ACC112 (cell line): Measurements from ENCODE around the gene PDGFD.

Experiments
- H2AFZ ChIP-seq: fragments of 200-600 bp; sonication (generic); one replicate; pipeline ENCODE4 v1.6.0; 2017; ENCODE audit warnings: antibody characterized with exemption, low read length; ENCODE audit not compliant: unreplicated experiment
- H3K27ac ChIP-seq: fragments of 200-600 bp; sonication (generic); 2 replicates; pipeline ENCODE4 v1.5.1; 2014; ENCODE audit warnings: low read depth, mild to moderate bottlenecking, antibody characterized with exemption, low read length, moderate library complexity
- H3K27me3 ChIP-seq: fragments of 200-600 bp; sonication (generic); 2 replicates; pipeline ENCODE4 v1.6.1; 2014; ENCODE audit warnings: mild to moderate bottlenecking, antibody characterized with exemption, low read length, moderate library complexity, mixed read lengths; ENCODE audit not compliant: insufficient read depth
- H3K36me3 ChIP-seq: fragments of 200-600 bp; sonication (generic); 2 replicates; pipeline ENCODE4 v1.6.1; 2016; ENCODE audit warnings: mild to moderate bottlenecking, antibody characterized with exemption, low read length, moderate library complexity, mixed read lengths; ENCODE audit not compliant: insufficient read depth
- H3K4me1 ChIP-seq: fragments of 200-600 bp; sonication (generic); one replicate; pipeline ENCODE4 v1.6.1; 2016; ENCODE audit warnings: low read length, mixed read lengths; ENCODE audit not compliant: insufficient read depth, unreplicated experiment, control insufficient read depth
- H3K4me3 ChIP-seq: fragments of 200-600 bp; sonication (generic); 2 replicates; pipeline ENCODE4 v1.5.1; 2014; ENCODE audit warnings: mild to moderate bottlenecking, low read depth, low read length
- H3K79me2 ChIP-seq: fragments of 200-600 bp; sonication (generic); one replicate; pipeline ENCODE4 v1.6.0; 2016; ENCODE audit warnings: low read length; ENCODE audit not compliant: control insufficient read depth, unreplicated experiment, insufficient read depth

The PDGFD gene

GRCh38 chr11:104076455-104076854 is 87.5 kb downstream of the PDGFD start:
- Histone ChIP-seq H3K4me3 (no peak overlapping the region), H3K27me3 (no peaks in the 10 kb centered on the region), H3K4me1 (no peaks in the 10 kb centered on the region), H3K36me3 (no peaks in the 10 kb centered on the region), H2AFZ (no peak overlapping the region), H3K79me2 (no peaks in the 10 kb centered on the region), H3K27ac (no peak overlapping the region)

GRCh38 chr11:104075706-104076105 is 88.2 kb downstream of the PDGFD start:
- no peaks in the 10 kb centered on the region for H3K4me1 ChIP-seq
- H3K36me3 ChIP-seq, result no peaks in the 10 kb centered on the region
- H3K27me3 ChIP-seq, result no peaks in the 10 kb centered on the region
- no peaks in the 10 kb centered on the region for H3K79me2 ChIP-seq
- no peak overlapping the region for H3K27ac ChIP-seq
- H2AFZ ChIP-seq, result no peak overlapping the region
- H3K4me3 ChIP-seq, result no peak overlapping the region

GRCh38 chr11:104075091-104075490 is 88.9 kb downstream of the PDGFD start:
- H3K79me2 ChIP-seq, result no peaks in the 10 kb centered on the region
- H3K27ac ChIP-seq, result no peak overlapping the region

GRCh38 chr11:104073950-104074705 is 89.8 kb downstream of the PDGFD start:
- H3K27me3 ChIP-seq, result no peaks in the 10 kb centered on the region
- H3K4me1 ChIP-seq, result no peaks in the 10 kb centered on the region
- H3K27ac ChIP-seq, result no peak overlapping the region
- H3K36me3 ChIP-seq, result no peaks in the 10 kb centered on the region
- no peak overlapping the region for H3K4me3 ChIP-seq
- H3K79me2 ChIP-seq, result no peaks in the 10 kb centered on the region
- H2AFZ ChIP-seq, result no peak overlapping the region

More at GRCh38 chr11:104075091-104075490, 88.9 kb downstream of the PDGFD start:
- no peak overlapping the region for H3K4me3 ChIP-seq
- H3K27me3 ChIP-seq, result no peaks in the 10 kb centered on the region
- H2AFZ ChIP-seq, result no peak overlapping the region
- H3K36me3 ChIP-seq, result no peaks in the 10 kb centered on the region
- no peaks in the 10 kb centered on the region for H3K4me1 ChIP-seq

GRCh38 chr11:104067534-104067933 is 96.4 kb downstream of the PDGFD start:
- H3K79me2 ChIP-seq, result no peaks in the 10 kb centered on the region
- no peak overlapping the region for H3K27ac ChIP-seq
- no peaks in the 10 kb centered on the region for H3K4me1 ChIP-seq
- no peaks in the 10 kb centered on the region for H3K27me3 ChIP-seq
- H3K4me3 ChIP-seq, result no peak overlapping the region
- no peak overlapping the region for H2AFZ ChIP-seq
- no peaks in the 10 kb centered on the region for H3K36me3 ChIP-seq

GRCh38 chr11:104064034-104064630 is 99.8 kb downstream of the PDGFD start:
- Histone ChIP-seq H3K27me3 (no peaks in the 10 kb centered on the region), H3K36me3 (no peaks in the 10 kb centered on the region), H3K4me3 (no peak overlapping the region), H3K79me2 (no peaks in the 10 kb centered on the region), H3K27ac (no peak overlapping the region), H2AFZ (no peak overlapping the region), H3K4me1 (no peaks in the 10 kb centered on the region)

DNA sequence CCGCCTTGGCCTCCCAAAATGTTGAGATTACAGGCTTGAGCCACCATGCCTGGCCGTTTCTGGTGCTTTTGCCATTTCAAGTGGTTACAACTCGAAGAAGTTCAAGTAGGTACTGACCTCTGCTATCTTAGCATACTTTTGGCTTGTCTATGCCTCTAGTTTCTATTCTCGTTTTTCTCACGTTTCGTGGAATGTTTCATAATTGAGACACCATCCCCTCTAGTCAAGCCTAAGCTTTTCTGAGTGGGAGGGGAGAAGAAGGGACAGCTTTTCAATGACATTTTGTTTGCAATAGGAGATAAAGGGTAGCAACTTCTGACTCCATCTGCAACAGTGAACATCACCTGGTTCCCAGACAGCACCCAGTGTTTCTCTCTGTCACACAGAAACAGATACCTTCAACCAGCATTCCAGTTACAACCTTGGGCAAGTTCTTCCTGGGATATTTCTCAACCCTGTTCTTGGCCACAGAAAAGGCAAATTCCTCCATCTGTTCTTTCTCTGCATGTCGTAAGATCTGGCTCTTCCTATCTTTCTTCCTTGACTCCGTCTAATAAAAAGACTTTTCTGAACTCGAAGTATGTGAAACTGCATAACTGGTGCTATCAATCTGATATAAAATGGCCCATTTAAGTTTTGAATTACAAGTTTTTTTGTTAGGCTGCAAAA is 102.0 kb downstream of the PDGFD start:
- no peak overlapping the region for H3K27ac ChIP-seq
- H3K4me1 ChIP-seq, result no peaks in the 10 kb centered on the region
- H3K4me3 ChIP-seq, result no peak overlapping the region
- H3K27me3 ChIP-seq, result no peaks in the 10 kb centered on the region
- H2AFZ ChIP-seq, result no peak overlapping the region
- H3K79me2 ChIP-seq, result no peaks in the 10 kb centered on the region
- H3K36me3 ChIP-seq, result no peaks in the 10 kb centered on the region

- no peak overlapping the region for H2AFZ ChIP-seq
- H3K27me3 ChIP-seq, result no peaks in the 10 kb centered on the region
- H3K79me2 ChIP-seq, result no peaks in the 10 kb centered on the region
- H3K27ac ChIP-seq, result no peak overlapping the region
- H3K36me3 ChIP-seq, result no peaks in the 10 kb centered on the region
- H3K4me3 ChIP-seq, result no peak overlapping the region
- no peaks in the 10 kb centered on the region for H3K4me1 ChIP-seq
Measured at GRCh38 chr11:104060820-104061219, 103.1 kb downstream of the PDGFD start.

DNA sequence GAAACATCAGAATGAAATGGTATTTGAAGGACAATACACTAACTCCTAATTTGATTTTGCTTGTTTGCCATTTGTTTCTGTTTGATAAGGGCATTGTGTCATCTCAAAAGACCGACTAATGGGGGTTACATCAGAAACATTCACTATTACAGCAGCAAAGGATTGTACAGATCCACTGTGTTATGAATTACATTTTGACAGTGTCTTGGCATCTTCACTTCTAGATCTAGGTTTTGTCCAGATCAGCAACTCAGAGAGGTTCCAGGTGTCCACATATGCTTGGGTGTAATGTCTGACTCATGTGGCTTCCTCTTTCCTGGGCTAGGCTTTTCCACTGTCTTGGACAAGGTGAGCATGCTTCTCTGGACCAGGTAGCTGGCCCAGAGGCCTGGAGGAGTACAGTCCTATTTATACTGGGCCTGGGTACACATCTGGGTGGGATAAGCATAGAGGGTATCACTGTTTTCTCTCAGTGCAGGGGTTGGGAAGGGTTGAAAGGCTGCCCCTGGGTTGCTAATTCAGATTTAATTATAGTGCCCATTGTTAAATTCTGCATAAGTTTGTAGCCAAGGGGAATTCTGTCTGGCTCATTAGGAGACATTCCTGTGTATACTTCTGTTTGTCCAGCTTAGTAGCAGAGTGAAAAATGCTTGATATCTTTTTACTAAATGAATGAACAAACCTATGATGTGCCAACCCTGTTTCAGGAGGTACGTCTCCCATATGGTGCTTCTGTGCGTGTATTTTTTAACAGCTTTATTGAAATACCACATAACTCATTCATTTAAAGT is 103.7 kb downstream of the PDGFD start:
- Histone ChIP-seq H3K27ac (no peak overlapping the region), H3K79me2 (no peaks in the 10 kb centered on the region), H3K4me3 (no peak overlapping the region), H3K27me3 (no peaks in the 10 kb centered on the region), H2AFZ (no peak overlapping the region), H3K36me3 (no peaks in the 10 kb centered on the region), H3K4me1 (no peaks in the 10 kb centered on the region)

DNA sequence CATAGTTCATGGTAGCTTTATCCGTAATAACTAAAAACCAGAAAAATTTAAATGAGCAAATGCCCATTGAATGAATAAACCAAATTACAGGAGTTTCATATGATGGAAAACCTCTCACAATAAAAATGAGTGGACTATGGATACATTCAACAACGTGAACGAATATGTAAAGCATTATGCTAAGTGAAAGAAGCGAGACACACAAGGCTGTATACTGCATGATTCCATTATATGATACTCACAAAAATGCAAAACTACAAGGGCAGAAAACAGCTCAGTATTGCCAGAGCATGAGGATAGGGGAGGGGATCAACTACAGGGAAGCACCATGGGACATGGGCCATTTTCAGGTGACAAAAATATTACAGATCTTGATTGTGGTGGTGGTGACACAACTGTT is 105.3 kb downstream of the PDGFD start:
- no peak overlapping the region for H2AFZ ChIP-seq
- no peaks in the 10 kb centered on the region for H3K36me3 ChIP-seq
- no peak overlapping the region for H3K27ac ChIP-seq
- no peaks in the 10 kb centered on the region for H3K27me3 ChIP-seq
- no peaks in the 10 kb centered on the region for H3K79me2 ChIP-seq
- H3K4me3 ChIP-seq, result no peak overlapping the region
- no peaks in the 10 kb centered on the region for H3K4me1 ChIP-seq
